NCI-H510A treated with DMSO at 0.1 percent for 48 hours (cell line): ENCODE data around the gene STRA8.

Source experiments
- DNase-seq: peaks from one replicate; lab custom pipeline; 2025; lab: John Stamatoyannopoulos, UW

STRA8 gene

DNA sequence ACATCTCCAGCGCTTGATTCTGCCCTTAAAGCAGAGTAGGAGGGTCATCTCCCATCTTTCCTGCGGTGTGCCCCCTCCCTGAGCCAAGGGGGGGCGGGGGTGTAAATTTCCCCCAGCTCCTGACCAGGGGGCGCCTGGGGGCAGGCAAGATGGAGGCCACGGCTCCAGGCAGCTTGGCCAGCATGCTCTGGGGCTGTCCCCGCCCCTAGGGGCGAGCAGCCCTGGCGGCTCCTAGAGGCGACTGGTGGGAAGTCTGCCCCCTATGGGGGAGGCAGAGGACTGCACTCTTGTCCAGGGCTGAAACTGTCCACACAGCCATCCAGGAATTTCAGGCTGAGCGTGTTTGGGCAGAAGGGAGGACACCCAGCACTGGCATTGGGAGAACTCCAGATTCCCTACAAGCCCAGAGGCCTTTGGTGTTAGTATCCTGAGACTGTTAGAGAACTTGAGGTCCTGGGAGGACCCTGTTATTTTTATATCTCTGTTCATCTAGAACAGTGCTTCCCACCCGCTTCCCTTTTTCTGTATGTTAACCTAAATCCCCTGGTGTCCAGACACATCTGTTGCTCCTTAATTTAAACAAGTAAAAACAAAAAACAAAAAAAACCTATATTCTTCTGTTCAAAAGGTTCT lies 4.6 kb downstream of the STRA8 start:
- DNase-seq = no peak

DNA sequence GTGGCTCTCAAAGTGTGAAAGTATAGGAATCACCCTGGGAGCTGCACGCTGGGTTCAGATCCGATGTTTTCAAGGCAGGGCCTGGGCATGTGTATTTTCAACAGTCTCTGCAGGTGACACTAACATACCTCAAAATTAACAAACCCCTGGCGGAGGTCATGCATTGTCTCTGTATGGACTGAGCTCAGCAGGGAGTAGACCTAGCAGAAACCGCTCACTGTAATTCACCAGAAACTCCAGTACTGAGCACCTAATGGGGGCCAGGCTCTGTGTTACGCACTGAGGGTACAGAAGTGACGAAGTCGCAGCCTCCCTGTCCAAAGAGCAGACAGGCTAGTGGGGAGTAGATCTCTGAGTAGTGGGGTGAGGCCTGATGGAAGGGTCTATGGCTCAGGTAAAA lies 5.6 kb downstream of the STRA8 start:
- no peak for DNase-seq

DNA sequence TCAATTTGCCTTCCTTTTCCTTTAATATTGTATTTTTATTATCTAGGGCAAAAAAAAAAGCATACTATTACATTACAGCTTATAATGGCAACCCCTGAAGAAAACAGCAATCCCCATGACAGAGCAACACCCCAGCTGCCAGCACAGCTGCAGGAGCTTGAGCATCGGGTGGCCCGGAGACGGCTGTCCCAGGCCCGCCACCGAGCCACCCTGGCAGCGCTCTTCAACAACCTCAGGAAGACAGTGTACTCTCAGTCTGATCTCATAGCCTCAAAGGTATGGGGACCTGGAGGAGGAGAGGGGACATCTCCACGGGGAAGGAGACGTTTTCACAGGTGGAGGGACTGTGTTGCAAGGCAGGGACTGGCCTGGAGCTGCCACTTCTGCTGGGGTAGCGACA lies 6.8 kb downstream of the STRA8 start:
- DNase-seq = no peak

DNA sequence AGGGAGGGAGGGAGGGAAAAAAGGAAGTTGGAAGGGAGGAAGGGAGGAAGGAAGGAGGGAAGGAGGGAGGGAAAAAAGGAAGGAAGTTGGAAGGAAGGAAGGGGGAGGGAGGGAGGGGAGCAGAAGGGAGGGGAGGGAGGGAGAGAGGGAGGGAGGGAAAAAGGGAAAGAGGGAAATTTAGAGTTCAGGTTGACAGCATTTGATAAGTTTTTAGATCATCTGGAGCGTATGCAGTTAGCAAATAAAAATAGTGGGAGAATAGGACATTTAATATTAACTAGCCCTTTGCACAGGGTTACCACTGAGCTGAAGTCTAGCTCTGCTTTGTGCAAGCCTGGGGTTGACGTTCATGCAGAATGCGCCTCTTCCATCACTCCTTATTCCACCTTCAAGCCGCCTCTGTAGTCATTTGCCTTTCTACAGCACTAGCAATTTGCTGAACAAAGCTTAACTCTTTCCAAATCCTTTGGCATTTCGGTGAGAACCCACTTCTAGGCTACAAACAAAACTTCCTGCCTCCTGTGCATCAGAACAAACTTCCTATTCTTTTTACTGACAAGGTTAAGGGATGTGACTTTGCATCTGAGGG lies 8.6 kb downstream of the STRA8 start:
- no peak for DNase-seq

DNA sequence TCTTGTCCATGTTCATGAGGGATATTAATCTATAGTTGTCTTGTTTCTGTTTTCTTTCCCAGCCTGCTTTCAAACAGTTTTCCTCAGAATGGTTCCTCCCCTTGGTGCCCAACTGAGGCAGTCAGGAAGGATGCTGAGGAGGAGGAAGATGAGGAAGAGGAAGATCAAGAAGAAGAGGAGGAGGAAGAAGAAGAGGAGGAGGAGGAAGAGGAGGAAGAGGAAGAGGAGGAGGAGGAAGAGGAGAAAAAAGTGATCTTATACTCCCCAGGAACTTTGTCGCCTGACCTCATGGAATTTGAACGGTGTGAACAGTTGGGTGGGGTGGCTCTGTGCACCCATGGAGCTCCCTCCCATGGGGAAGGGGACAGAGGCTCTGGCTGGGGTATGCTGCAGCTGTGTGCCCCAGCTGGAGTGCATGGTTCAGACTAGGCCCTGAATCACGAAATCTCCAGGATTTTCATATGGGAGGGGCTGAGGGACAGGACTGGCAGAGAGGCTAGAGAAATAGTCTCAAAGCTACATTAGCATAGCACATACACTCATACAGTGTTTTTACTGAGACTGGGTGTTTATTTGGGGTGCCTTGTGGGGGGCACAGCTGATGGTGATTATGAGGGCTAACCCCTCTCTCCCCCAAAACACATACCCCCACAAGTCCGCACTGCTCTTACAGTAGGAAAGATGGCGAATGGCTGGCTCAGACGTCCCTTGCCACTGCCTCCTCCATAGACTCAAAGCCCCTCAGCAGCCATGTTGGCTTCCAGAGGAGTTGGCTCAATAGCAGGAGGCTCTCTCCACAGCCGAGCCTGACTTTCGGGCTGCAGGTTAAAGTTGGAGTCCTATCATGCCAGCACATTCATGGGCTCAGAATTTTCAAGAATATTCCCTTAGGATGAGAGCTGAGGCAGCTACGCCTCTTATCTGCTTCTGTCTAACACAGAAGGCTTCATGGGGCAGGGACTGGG lies 11.9 kb downstream of the STRA8 start:
- DNase-seq = no peak

DNA sequence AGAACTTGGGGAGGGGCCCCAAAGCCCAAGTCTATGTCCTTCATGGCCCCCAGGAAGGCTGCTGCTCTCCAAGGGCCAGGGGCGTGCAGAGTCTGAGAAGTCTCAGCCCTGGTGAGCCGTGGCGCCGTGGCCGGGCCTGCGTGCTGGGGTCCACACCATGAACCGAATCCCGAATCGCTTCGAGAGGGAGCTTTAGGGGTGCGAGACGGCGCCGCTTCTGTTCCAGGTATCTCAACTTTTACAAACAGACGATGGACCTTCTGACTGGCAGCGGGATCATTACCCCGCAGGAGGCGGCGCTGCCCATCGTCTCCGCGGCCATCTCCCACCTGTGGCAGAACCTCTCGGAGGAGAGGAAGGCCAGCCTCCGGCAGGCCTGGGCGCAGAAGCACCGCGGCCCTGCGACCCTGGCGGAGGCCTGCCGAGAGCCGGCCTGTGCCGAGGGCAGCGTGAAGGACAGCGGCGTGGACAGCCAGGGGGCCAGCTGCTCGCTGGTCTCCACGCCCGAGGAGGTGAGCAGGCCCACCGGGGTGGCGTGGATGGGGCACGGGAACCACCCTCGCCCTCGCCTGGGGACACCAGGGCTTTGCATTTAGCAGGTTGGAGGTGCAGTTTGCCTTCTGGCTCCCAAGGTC lies 12.7 kb downstream of the STRA8 start:
- no peak for DNase-seq

DNA sequence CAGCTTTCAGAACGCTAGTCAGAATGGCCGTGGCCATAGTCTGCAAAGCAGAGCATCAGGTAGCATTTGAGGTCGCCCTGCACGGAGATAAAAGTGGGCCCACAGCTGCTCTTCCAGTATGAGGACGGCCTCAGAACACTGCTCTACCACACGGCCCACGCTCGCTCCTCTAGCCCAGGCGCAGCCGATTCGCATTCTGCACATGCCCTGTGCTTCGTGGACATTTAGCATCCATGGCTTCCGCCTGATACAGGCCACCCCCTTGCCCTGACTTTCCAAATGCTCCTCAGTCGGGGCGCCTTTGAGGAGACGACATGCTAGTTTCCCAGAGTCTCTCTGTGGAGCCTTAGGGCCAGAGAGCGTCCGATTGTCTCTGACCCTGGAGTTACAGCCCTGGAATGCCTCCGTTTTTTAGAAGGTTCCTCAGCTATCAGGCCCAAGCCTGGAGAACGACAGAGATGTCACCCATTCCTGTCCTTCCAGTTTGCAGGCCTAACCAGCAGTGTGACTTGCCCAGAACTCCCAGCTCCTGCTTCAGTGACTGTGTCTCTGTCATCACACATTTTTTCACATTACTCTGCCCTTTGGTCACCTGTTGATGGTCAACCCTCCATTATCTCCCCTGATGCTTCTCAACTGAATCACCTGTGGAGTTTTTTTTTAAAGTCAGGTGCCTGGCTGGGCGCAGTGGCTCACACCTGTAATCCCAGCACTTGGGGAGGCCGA lies 14.3 kb downstream of the STRA8 start:
- no peak for DNase-seq

DNA sequence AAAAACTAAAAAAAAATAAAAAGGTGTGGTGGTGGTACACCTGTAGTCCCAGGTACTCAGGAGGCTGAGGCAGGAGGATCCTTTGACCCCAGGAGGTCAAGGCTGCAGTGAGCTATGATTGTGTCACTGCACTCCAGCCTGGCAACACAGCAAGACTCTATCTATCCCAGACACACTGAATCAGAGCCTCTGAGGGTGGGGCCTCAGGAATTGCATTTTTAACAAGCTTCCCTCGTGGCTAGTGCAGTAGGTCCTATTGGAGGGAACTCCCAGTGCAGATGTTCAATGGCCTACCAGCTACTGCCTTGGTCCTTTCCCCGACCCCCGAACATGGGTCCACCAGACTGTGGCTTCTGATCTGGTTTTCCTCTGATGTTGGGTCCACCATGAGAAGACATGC lies 14.9 kb downstream of the STRA8 start:
- no peak for DNase-seq

DNA sequence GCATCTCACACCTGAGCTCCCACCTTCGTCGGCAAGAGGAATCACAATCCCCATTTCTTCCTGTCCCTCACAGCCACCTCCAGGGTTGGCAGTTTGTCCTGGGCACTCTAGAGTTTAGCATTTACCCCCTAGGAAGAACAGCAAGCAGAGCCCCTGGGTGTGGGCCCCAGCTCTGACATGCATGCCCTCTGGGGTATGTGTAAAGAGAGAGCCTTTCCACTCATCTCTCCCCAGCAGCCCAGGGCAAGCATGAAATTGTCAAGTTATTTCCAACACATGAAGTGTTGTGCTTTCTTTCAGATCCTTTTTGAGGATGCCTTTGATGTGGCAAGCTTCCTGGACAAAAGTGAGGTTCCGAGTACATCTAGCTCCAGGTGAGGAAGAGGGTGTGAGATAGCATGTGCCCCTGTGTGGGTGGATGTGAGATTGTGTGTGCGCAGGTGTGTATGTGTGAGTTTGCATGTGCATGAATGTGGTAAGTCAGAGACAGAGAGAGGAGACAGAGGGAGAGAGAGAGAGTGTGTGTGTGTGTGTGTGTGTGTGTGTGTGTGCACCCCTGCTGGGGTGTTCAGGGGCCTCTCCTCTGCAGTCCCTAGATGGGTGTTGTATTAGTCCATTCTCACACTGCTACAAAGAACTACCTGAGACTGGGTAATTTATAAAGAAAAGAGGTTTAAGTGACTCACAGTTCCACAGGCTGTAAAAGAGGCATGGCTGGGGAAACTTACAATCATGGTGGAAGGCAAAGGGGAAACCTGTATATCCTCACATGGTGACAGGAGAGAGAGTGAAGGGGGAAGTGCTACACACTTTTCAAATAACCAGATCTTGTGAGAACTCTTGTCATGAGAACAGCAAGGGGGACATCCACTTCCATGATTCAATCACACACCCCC lies 18.1 kb downstream of the STRA8 start:
- DNase-seq = no peak

DNA sequence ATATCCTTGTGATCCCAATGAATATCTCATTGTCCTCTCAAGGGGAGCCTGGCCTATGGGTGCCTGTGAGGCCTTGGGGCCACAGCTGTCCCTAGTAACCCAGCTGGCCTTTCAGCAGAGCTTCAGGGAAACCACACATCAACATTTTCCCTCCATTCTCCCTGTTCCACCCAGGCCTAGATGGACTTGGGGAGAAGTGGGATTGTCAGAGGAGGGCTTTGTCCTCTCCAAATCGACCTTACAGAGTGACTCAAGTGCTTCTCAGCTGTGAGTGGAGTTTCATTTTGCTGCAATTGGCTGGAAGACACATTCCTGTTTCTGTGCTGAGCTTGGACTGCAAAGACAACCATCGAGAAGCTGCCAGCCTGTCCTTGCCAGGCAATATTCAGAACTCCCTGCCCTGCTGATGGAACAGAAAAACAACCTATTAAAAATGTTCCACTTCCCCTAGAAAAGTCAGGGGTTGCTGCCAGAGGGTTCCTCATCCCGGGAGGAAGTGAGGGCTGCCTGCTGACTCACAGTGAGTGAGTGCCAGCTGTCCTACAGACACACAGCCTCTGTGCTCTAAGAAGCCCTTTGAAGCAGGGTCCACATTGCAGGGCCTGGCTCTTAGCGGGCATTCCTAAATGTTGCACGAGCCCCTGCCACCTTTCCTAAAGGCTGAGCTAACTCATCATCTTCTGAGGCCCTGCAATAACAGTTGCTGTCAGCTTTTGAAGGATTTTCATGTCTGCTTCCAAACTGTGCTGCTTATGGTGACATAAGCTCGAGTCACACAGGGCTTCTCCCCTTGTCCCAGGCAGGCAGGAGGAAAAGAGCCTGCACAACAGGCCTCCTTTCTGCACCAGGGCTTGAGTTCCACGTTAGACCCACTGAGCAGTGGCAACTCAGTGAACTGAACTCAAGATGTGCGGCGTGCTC lies 20.5 kb downstream of the STRA8 start:
- DNase-seq = peak; percentile 1

DNA sequence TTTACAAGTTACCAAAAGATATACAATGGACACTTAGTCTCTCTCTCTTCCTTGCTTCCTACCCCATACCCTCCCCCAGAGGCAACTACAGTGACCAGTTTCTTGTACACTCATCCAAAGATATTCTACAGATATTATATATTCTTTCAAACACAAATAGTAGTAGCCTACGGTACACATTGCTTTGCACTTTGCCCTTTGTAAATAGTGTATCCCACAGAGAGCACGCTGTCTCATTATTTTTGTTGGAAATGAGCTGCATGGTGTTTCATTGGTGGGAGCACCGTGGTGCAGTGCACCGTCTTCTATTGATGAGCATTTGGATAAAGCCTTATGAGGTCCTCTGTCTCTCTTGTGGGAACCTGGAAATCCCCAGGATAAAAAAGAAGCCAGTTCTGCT lies 24.2 kb downstream of the STRA8 start:
- DNase-seq = no peak

DNA sequence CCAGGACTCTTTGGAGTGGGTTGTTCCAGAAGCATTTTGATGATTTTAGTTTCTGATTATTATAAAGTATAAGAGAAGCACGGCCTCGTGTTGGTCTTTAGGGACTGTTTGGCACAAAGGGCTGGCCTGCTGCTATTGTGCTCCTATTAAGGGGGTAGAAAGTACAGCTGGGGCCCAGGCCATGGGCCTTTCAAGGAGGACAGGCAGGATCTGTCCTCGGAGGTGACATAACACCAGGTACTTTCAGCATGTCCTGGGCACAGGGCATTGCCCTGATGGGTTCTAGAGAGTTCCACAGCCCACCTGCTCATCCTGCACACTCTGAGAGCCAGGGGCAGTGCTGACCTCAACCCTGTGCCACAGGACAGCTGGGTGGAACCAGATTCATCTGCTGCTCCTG lies 24.9 kb downstream of the STRA8 start:
- DNase-seq = no peak

DNA sequence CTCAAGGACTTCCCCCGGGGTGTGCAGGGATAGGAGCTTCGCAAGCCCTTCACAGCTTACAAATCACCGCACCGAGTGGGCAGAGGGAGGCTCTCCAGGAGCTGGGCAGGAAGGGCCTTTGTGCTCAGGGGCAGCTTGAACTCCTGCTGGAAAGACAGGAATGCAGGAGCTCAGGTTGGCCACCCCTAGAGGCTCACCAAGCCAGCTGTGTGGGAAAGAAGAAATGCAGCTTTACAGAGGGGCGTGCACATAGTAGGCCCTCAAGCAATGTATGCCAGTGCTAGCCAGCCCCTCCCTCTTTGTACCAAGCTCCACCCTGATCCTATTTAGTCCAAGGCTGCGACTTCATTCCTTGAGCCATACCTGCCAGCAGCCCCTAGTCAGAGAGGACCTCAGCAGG lies 26.1 kb downstream of the STRA8 start:
- DNase-seq = no peak

DNA sequence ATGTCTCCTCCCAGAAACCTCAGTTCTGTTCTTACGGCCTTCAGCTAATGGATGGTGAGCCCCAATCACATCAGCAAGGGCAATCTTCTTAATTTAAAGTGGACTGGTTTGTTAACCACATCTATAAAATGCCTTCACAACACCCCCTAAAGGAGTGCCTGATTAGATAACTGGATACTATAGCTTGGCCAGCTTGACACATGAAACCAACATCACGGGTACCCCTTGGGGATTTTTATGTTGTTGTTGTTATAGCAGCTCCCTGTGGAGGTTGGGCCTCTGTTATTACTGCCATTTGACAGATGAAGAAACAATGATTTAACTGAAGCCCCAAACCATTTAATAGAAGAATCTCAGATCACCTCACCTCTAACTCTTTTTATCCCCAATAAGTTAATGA lies 26.8 kb downstream of the STRA8 start:
- DNase-seq = no peak

DNA sequence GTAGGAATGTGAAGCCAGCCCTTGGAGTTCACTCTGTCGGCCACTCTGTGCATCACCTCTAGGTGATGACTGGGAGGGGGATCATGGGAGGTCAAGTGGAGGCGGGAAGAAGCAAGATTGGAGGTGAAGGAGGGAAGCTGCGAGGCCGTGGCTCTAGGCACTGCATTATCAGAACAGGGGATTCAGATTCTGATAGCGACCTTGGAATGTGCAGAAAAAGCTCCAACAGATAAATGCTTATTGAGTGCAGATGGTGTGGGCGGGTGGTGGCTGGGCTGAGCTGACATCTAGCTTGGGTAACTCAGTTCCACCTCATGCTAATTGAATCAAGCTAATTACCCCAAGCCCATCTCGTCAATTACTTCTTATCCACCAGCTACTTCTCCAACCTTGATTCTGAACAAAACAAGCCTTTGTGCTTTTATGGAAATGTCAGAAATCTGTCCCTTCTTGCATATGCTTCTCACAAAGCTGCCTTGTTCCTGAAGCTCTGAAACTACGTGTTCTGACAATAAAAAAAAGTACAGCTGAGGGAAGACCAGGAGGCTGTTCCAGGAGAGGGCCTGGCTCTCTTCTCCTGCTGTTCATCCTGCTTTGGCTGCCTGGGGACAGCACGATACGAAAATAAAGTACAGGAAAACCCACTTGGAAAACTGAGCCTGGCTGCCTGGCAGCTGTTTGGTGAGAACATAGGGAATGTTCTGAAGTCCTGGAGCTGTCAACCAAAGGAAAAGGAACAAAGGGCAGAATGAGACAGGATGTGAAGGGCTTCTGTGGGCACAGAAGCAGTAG lies 27.5 kb downstream of the STRA8 start:
- DNase-seq = no peak

DNA sequence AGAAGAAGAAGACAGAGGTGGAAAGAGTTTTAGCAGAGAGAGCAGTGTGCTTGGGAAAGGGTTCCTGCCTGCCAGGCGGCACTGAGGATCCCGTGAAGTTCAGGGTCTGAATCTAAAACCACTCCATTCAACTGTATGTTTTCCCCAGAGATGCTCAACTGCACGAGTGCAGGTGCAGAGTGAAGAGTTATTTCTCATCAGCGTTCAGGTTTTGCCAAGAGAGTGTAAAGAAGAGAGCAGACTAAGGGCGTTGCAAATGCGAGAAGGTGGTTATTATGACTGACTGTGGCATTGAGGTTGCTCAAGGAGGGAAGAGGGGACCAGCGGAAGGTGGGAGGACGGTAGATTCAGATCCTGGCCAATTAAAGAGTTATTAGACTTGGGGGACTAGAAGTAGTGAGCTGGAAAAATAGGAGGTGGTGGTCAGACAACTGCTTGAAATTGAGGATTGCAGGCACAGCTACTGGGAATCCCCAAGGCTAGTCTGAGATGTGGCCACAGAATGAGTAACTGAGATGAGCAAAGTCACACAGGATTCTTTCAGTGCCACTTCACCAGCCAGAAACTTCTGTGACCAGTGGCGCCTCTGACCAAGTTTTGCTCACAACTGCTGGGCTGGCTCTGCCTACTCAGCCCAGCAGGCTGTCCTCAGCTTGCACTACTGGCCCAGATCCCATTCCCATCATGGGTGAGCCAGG lies 29.1 kb downstream of the STRA8 start:
- DNase-seq = no peak

DNA sequence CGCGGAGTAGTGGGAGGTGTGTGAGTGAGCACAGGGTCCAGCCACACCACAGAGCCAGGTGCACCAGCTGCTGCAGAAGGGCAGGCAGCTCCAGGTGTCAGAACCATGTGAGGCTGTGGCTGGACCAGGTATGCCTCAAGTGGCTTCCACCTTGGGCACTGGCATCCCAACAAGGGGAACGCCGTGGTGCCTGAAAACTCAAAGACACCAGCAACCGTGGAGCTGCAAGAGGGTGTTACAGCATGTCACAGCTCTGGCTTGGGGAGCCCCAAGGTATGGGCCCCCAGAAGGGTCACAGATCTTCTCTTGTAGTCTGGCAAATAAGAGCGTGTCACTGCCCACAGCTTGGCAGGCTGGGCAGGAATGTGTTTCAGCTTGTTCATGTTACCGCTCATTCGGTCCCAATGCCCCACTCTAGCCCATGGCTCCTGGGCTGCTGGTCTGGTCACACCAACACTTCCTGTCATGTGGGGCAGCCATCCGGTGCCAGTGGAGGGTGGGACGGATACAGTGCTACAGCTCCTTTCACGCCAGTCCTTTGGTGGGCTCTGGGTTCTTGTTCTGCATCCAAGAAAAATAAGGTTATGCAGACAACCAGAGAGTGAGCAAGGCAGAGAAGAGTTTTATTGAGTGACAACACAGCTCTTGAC lies 29.8 kb downstream of the STRA8 start:
- DNase-seq = no peak

DNA sequence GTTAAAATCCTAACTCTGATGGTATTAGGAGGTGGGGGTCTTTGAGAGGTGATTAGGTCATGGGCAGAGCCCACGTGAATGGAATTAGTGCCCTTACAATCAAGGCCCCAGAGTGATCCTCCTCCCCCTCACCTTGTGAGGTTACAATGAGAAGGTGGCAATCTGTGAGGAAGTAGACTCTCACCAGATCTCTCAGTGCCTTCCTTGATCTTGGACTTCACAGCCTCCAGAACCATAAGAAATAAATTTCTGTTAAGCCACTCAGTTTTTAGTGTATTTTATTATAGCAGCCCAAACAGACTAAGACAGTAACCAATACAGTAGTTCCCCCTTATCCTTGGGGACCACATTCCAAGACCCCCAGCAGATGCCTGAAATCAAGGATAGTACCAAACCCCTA lies 32.0 kb downstream of the STRA8 start:
- no peak for DNase-seq
